ENCODE results near the gene GAMT.

DNA sequence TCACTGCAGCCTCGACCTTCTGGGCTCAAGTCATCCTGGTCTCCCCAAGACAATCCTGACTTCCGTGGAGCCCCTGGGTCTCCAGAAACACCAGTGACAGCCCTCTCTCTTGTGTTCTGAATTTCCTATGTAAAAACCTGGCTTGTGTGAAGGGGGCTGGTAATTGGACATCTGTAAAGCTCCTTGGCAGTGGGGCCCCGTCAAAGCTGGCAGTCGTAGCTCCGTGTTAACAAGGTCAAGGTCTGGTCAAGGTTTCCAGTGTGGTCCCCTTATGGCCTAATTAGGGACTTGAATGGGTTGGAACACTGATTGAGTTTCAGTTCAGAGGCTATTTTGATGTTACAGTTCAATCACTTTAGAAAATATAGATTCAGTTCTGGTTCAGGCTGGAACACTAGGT lies 50.5 kb downstream of the GAMT start:
- TF ChIP-seq SP1 (IDR thresholded peaks at IDR 0.05) (no peak), SUZ12 (IDR thresholded peaks at IDR 0.05) (no peak), BHLHE40 (IDR thresholded peaks at IDR 0.05; ENCODE audit: borderline replicate concordance) (no peak), ZNF384 (IDR thresholded peaks at IDR 0.05) (no peak), ARNT (IDR thresholded peaks at IDR 0.05) (no peak), FOXM1 (IDR thresholded peaks at IDR 0.05; ENCODE audit: borderline replicate concordance) (no peak), FOXA1 (IDR thresholded peaks at IDR 0.05) (no peak), NFRKB (IDR thresholded peaks at IDR 0.05) (no peak), FOXK2 (IDR thresholded peaks at IDR 0.05) (no peak), L3MBTL2 (conservative IDR thresholded peaks at IDR 0.05) (no peak), CTBP1 (IDR thresholded peaks at IDR 0.05; ENCODE audit: borderline replicate concordance) (no peak), TARDBP (IDR thresholded peaks at IDR 0.05) (no peak), HDGF (IDR thresholded peaks at IDR 0.05; ENCODE audit: borderline replicate concordance) (no peak)
